COLO668 (cell line): ENCODE data around the gene PIKFYVE.
"Not testable (repeated sequence)": the region's sequence is repeated elsewhere in the genome, so short reads cannot be mapped to it uniquely, and the experiment has no call there.

Experiments used
- DNase-seq: peaks from one replicate; lab custom pipeline; 2025; ENCODE audit not compliant: unreplicated experiment; lab: John Stamatoyannopoulos, UW

PIKFYVE gene

GRCh38 chr2:208265801-208266552 is at the start of gene PIKFYVE:
Gene PIKFYVE, plus strand, starts transcription at chr2:208266255. Its CDS starts 5,265 bp downstream, at chr2:208271520.
- DNase-seq: peak; percentile 95

GRCh38 chr2:208221873-208222272 is 44.2 kb upstream of the PIKFYVE start:
- DNase-seq: not testable (repeated sequence)

GRCh38 chr2:208222351-208222750 is 43.7 kb upstream of the PIKFYVE start:
- DNase-seq: no peak

GRCh38 chr2:208224802-208225201 is 41.3 kb upstream of the PIKFYVE start:
- no peak for DNase-seq

- no peak for DNase-seq
These were observed 38.3 kb upstream of the PIKFYVE start for GRCh38 chr2:208227581-208228232.

GRCh38 chr2:208228476-208228875 is 37.6 kb upstream of the PIKFYVE start:
- no peak for DNase-seq

GRCh38 chr2:208234786-208235185 is 31.3 kb upstream of the PIKFYVE start:
- DNase-seq: no peak

GRCh38 chr2:208235860-208236259 is 30.2 kb upstream of the PIKFYVE start:
- no peak for DNase-seq

GRCh38 chr2:208239770-208240493 is 26.1 kb upstream of the PIKFYVE start:
- no peak for DNase-seq

- no peak for DNase-seq
These were observed 25.3 kb upstream of the PIKFYVE start for GRCh38 chr2:208240619-208241209.

- no peak for DNase-seq
These were observed 21.6 kb upstream of the PIKFYVE start for GRCh38 chr2:208244422-208244821.

- DNase-seq: no peak
These were observed 20.3 kb upstream of the PIKFYVE start for GRCh38 chr2:208245746-208246145.

GRCh38 chr2:208248601-208249000 is 17.5 kb upstream of the PIKFYVE start:
- DNase-seq: no peak

GRCh38 chr2:208249296-208249695 is 16.8 kb upstream of the PIKFYVE start:
- DNase-seq: no peak

GRCh38 chr2:208250388-208250787 is 15.7 kb upstream of the PIKFYVE start:
- no peak for DNase-seq

GRCh38 chr2:208251098-208251497 is 15.0 kb upstream of the PIKFYVE start:
- no peak for DNase-seq

GRCh38 chr2:208252716-208253492 is 13.2 kb upstream of the PIKFYVE start:
- DNase-seq: no peak

GRCh38 chr2:208253600-208254117 is 12.4 kb upstream of the PIKFYVE start:
- DNase-seq: no peak

GRCh38 chr2:208254118-208254870 is 11.8 kb upstream of the PIKFYVE start:
- peak; percentile 82 for DNase-seq
